ENCODE results near the gene FBXO47.
"Not testable (repeated sequence)": the region's sequence is repeated elsewhere in the genome, so short reads cannot be mapped to it uniquely, and the experiment has no call there.

The FBXO47 gene

DNA sequence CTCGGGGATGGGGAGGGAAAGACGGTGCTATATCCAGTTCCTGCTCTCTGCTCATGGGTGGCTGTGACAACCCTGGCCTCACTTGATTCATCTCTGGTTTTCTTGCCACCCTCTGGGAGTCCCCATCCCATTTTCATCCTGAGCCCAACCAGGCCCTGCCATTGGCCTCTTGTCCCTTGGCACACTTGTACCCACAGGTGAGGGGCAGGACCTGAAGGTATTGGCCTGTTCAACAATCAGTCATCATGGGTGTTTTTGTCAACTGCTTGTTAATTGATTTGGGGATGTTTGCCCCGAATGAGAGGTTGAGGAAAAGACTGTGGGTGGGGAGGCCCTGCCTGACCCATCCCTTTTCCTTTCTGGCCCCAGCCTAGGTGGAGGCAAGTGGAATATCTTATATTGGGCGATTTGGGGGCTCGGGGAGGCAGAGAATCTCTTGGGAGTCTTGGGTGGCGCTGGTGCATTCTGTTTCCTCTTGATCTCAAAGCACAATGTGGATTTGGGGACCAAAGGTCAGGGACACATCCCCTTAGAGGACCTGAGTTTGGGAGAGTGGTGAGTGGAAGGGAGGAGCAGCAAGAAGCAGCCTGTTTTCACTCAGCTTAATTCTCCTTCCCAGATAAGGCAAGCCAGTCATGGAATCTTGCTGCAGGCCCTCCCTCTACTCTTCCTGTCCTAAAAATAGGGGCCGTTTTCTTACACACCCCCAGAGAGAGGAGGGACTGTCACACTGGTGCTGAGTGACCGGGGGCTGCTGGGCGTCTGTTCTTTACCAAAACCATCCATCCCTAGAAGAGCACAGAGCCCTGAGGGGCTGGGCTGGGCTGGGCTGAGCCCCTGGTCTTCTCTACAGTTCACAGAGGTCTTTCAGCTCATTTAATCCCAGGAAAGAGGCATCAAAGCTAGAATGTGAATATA, 46.6 kb downstream of the FBXO47 start:
- peak; percentile 18 for DNase-seq

DNA sequence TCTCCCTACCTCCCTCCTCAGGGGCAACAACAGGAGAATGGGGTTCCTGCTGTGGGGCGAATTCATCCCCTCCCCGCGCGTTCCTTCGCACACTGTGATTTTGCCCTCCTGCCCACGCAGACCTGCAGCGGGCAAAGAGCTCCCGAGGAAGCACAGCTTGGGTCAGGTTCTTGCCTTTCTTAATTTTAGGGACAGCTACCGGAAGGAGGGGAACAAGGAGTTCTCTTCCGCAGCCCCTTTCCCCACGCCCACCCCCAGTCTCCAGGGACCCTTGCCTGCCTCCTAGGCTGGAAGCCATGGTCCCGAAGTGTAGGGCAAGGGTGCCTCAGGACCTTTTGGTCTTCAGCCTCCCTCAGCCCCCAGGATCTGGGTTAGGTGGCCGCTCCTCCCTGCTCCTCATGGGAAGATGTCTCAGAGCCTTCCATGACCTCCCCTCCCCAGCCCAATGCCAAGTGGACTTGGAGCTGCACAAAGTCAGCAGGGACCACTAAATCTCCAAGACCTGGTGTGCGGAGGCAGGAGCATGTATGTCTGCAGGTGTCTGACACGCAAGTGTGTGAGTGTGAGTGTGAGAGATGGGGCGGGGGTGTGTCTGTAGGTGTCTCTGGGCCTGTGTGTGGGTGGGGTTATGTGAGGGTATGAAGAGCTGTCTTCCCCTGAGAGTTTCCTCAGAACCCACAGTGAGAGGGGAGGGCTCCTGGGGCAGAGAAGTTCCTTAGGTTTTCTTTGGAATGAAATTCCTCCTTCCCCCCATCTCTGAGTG, 47.7 kb downstream of the FBXO47 start:
- DNase-seq, result peak; percentile 19

DNA sequence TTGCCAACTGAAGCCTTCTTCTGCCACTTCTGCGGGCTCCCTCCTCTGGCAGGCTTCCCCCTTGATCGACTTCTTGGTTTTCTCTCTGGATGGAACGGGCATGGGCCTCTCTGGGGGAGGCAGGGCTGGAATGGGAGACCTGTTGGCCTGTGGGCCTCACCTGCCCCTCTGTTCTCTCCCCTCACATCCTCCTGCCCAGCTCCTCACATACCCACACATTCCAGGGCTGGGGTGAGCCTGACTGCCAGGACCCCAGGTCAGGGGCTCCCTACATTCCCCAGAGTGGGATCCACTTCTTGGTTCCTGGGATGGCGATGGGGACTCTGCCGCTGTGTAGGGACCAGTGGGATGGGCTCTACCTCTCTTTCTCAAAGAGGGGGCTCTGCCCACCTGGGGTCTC, 48.3 kb downstream of the FBXO47 start:
- DNase-seq, result peak; percentile 10

DNA sequence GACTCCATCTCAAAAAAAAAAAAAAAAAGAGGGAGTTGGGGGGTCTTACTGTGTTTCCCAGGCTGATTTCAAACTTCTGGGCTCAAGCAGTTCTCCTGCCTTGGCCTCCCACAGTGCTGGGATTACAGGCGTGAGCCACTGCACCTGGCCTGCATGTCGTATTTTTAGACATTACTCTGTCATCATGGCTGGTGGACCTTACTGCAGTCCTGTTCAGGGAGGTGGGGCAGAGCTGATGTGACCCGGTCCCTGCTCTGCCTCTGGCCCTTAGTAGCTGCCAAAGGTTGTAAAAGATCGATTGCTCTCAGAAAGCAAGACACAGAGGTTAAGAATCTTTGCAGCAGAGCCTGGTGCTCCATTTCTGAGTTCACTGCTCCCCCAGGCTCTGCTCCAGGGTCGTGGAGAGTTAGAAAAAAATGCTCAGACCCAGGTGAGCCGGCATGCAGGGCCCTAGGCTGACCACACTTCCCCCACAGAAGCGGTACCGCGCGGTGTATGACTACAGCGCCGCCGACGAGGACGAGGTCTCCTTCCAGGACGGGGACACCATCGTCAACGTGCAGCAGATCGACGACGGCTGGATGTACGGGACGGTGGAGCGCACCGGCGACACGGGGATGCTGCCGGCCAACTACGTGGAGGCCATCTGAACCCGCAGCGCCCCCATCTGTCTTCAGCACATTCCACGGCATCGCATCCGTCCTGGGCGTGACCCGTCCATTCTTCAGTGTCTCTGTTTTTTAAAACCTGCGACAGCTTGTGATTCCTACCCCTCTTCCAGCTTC, 48.9 kb downstream of the FBXO47 start:
- DNase-seq, result peak; percentile 23

DNA sequence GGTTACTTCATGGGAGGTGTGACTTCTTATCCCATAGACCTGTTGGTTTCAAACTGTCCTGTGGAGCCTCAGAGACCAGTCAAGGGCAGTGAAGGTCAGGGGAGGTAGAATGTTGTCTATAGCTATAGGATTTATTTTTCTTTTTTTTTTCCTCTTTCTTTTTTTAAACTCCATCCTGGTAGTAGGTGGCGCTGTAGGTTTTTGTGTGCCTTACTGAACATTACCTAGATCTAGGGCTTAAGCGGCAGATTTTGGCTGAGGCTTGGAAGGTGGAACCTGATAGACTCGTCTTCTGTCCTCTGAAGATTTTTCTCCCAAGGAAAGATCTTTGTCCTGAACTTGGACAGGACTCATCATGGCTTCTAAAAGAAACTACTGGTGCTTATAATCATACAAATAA, 49.9 kb downstream of the FBXO47 start:
- peak; percentile 18 for DNase-seq

DNA sequence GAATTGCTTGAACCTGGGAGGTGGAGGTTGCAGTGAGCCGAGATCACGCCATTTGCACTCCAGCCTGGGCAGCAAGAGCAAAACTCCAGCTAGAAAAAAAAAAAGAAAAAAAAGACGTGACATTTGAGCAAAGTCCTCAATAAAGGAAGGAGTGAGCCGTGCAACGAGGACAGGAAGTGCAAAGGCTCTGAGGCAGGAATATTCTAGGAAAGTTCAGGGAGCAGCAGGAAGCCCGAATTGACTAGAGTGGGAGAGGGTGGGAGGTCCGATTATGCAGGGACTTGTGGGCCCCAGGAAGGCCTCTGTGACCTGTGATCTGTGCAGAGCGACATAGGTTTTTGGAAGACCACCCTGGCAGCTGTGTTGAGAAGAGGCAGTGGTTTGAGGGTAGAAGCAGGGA, 50.4 kb downstream of the FBXO47 start:
- peak; percentile 8 for DNase-seq

DNA sequence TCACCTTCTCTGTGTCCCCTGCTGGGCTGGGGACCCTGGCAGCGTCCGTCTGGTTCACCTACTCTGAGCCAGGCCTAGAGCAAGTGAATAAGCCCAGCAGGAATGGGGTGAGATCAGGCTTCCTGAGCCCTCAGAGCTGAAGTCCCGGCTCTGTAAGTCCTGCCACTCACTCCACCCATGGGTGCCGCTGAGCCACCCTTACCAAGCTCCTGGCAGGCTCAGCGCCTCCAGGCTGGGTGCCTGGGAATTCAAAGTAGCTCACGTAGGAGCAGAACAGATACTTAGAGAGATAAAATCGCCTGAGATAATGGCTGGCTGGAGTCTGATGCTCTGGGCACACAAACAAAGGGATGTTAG, 51.6 kb downstream of the FBXO47 start:
- no peak for DNase-seq

DNA sequence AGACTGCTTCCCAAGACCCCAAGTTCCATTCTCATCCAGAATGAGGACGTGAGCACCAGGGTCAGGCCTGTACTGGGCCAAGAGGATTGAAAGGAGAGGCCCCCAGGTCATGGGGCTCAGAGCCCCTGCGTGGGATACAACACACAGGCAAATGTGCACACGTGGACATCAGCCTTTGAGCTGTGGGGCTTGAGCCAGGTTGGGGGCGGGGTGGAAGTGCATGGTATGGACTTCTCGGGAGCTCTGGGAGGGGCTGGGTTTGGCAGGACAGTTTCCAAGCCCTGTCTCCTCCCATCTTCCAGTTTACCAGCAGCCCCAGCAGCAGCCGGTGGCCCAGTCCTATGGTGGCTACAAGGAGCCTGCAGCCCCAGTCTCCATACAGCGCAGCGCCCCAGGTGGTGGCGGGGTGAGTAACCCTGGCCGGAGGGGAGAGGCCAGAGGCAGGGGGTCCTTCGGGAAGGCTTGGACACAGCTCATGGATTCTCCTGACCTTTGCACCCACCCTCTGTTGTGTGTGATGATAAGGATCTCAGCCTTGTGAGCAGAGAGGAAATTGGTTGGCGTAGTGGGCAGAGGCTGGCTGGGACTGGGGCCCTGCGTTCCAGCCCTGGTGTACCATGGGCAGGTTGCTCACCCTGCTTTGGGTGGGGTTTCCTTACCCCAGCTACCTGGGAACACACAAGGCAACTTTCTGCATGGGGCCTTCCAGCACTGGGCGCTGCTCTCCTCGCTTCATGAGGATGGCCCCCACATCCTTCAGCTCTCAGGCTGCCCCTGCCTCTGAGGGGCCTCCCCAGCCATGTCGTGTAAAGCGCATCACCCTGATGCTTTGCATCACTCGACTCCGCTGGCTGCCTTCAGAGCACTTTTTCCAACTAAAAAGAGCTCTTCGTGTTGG, 52.2 kb downstream of the FBXO47 start:
- DNase-seq, result peak; percentile 23

DNA sequence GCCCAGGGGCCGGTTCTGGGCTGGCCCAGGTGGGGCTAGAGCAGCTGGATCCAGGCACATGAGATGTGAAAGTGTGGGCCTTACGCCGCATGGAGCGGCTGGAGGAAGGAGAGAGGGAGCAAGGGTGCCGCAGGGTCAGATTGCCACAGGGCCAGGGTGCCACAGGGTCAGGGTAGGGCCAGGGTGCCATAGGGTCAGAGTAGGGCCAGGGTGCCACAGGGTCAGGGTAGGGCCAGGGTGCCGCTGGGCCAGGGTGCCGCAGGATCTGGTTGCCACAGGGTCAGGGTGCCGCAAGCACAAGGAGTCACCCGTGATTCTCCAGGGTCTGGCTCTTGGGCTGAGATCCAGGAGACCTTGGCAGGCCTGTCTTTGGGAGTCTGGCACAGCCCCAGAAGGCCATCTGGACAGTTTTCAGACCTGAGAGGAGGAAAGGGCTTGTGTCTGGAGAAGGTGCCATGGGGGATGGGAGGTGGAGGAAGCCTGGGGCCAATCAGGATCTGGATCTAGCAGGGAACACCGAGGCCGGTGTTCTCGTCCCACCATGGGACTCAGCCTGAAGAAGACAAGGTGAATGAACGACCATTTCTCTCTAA, 54.9 kb downstream of the FBXO47 start:
- DNase-seq, result peak; percentile 13

DNA sequence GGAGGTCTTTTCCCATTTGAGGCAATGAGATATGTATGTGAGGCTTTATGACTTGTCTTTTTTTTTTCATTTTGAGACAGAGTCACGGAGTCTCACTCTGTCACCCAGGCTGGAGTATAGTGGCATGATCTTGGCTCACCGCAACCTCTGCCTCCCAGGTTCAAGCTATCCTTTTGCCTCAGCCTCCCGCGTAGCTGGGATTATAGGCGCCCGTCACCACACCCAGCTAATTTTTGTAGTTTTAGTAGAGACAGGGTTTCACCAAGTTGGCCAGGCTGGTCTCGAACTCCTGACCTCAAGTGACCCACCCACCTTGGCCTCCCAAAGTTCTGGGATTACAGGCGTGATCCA, 55.5 kb downstream of the FBXO47 start:
- DNase-seq, result not testable (repeated sequence)

GRCh38 chr17:38911081-38911730, 56.0 kb downstream of the FBXO47 start:
- DNase-seq, result peak; percentile 18

DNA sequence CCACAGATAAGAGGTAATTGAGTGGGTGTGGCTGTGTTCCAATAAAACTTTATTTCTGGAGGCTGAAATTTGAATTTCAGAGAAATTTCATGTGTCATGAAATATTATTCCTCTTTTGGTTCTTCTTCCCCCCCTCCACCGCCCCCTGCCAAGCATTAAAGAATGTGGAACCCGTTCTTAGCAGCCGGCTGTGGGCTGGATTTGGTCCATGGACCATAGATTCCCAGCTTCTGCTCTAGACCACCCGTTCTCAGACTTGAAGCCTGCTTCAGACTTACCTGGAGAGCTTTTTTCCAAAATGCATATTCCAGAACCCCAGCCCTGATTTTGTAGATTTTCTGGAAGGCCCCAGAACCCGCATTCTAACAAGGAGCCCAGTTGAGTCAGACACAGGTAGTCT, 56.9 kb downstream of the FBXO47 start:
- DNase-seq, result no peak

DNA sequence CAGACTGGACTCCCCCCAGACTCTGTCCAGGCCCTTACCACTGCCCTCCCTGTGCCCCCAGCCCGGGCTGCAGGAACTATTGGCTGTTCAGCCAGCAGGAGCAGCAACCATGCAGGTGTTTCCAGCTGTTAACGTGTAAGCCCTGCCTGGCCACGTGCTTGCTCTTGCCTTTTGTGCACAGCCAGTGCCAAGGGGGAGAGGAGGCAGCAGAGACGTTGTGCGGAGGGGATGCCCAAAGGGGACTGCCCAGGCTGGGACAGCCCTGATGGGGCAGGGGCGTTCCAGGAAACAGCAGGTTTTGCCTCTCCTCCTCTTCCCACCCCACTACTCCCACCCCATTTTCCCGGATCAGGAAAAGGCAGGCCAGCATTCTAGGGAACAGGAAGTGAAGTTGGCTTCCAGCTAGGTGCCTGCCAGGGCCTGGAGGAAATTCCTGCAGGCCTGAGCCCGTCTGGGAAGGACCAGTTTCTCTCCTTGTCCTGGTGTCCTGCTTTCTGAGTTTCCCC, 58.5 kb downstream of the FBXO47 start:
- no peak for DNase-seq

GRCh38 chr17:38907930-38908675, 59.1 kb downstream of the FBXO47 start:
- DNase-seq, result no peak

DNA sequence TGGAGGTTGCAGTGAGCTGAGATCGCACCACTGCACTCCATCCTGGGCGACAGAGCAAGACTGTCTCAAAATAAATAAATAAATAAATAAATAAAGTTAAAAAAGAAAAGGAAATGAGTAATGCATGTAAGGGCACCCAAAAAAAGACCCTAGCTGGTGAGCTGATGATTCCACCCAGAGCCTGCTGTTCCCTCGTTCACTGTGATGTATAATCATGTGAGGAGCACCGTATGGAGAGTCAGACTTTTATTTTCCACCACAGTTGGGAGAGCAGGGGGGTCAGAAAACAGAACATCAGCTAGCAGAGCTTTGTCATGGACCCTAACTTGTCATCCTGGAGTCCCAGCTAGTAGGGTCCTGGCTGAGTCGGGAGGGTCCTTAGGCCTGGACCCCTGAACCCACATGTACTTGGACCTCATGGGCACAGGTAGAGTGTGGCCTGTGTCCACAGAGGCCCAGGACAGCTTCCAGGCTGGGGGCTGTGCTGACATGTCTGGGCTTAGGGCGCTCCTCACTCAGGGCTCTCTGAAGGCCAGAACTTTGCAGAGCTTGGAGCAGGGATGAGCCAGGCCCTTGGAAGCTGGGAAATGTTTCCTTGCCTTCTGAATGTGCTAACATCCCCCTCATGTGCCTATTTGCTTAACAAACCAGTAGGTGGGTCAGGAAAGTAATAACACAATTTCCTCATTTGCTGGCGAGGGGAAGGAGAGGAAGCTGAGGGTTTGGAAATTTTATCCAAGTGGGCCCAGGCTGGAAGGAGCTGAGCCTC, 60.6 kb downstream of the FBXO47 start:
- no peak for DNase-seq

DNA sequence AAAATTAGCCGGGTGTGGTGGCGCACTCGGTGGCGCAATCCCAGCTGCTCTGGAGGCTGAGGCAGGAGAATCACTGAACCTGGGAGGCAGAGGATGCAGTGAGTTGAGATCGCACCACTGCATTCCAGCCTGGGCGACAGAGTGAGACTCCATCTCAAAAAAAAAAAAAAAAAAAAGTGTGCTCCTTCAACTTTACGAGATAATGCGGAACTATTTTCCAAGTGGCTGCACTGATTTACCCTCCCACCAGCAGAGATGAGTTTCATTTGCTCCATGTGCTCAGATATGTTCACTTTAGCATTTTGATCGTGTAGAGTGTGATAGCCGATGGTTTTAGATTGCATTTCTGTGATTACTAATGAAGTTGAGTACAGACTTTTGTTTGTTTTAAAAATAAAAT, 61.8 kb downstream of the FBXO47 start:
- no peak for DNase-seq

- DNase-seq, result no peak
Observed at GRCh38 chr17:38904892-38905291, 62.3 kb downstream of the FBXO47 start.

DNA sequence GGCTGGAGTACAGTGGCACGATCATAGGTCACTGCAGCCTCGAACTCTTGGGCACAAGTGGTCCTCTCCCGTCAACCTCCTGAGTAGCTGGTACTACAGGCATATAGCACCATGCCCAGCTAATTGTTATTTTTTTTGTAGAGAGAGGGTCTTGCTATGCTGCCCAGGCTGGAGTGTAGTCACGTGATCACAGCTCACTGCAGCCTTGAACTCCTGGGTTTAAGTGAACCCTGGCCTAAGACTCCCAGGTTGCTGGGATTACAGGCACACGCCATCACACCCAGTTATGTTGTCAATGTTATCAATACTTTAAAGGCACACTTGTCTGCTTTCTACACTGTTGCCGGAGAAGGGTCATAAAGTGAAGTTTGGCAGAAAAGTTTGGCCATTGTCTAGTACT, 63.8 kb downstream of the FBXO47 start:
- DNase-seq, result no peak

DNA sequence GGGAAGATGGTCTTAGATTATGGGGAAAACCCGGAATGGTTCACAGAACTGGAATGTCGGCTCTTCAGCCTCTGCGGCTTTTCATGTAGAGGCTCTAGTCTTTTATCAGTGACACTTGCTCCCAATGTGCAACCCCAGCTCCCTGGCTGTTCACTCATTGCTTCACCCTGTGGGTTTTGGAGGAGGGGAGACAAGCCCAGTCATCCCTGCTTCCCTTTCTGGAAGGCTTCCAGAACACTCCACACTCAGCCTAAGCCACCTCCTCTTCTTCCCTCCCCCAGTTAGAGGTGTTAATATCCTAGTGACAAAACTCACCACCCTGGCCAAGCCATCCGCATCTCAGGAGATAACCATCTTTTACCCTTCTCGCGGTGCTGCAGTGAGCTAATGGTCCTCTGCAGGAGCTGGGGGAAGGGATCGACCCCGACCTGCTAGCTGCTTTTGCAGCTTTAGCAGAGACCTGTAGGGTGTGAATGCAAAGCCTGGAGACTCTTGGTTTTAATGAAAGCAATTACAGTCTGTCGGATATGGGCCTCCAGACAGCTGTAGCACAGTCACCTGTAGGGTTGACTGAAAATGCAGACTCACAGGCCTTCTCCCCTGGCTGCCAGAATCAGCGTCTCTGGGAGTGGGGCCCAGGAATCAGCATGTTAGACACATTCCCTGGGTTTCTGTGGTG, 66.1 kb downstream of the FBXO47 start:
- DNase-seq, result peak; percentile 60

All from stimulated activated CD8-positive, alpha-beta memory T cell treated with anti-CD3 and anti-CD28 coated beads, Interleukin-4, amount 100 ng/mL, for 48 hours (primary cell).